Testis (tissue), 3 donors: ENCODE measurements around the gene RETREG3. TPM values are rescaled to one million over a fixed set of nuclear protein-coding genes. Genes with fewer than 3 reads are reported as not detected.

Experiments used
- DNase-seq: peaks from one replicate; pipeline ENCODE4 v3.0.0-alpha.2; 2019
- H3K27ac ChIP-seq, 2 donors: fragments of 200-600 bp; sonication (generic); one replicate each; pipeline ENCODE4 v1.5.1; 2019
- H3K27me3 ChIP-seq: fragments of 200-600 bp; sonication (generic); one replicate; pipeline ENCODE4 v1.5.1; 2019
- H3K36me3 ChIP-seq: fragments of 200-600 bp; sonication (generic); one replicate; pipeline ENCODE4 v1.5.1; 2017; ENCODE audit warnings: low read depth; ENCODE audit errors: missing control alignments
- H3K4me1 ChIP-seq: fragments of 200-600 bp; sonication (generic); one replicate; pipeline ENCODE4 v1.5.1; 2019
- H3K4me3 ChIP-seq, 2 donors: fragments of 200-600 bp; sonication (generic); one replicate each; pipeline ENCODE4 v1.5.1; 2017 to 2019
- H3K9me3 ChIP-seq: fragments of 200-600 bp; sonication (generic); one replicate; pipeline ENCODE4 v1.5.1; 2017
- POLR2A ChIP-seq: fragments of 450-650 bp; IDR thresholded peaks from one replicate; pipeline ENCODE4 v1.6.1; 2017; ENCODE audit warnings: antibody characterized with exemption, mild to moderate bottlenecking, moderate library complexity
- WGBS, 2 donors: methylation state at CpG; one replicate each; pipeline ENCODE4 v1.1.5; 2018; 5-methylcytosine and 5-hydroxymethylcytosine counted together
- intact Hi-C: fragments of 100-400 bp; cut with DNase I; formaldehyde crosslinking; loops from one replicate; pipeline ENCODE4 v1.15.1; 2023; ENCODE audit warnings: low total_unique reads
- polyA plus RNA-seq: library from polyadenylated mRNA; stranded (reverse); fragments of 350-450 nt; fragmentation: Illumina TruSeq; extraction: RNeasy Lipid Tissue Mini Kit (QIAGEN cat#74804); gene quantifications from one replicate; pipeline ENCODE4 v1.2.3, GENCODE V29; 2014; ENCODE audit warnings: low read depth, low replicate concordance; ENCODE audit not compliant: insufficient read depth
- total RNA-seq, 2 donors: library from RNA; depleted of rRNA; stranded (reverse); fragments of >200 nt; gene quantifications; one replicate each; pipeline ENCODE4 v1.2.3, GENCODE V29; 2016
- TF ChIP-seq, protein P1 (sequence below), 3 experiments: fragments of 450-650 bp in 2 of 3; fragments of 200-600 bp in 1 of 3; sonication (generic) in 1 of 3; IDR thresholded peaks; one replicate each; pipeline ENCODE4 v1.5.1; 2016 to 2019; ENCODE audit warnings: antibody characterized with exemption in 3 of 3, mild to moderate bottlenecking in 2 of 3, moderate library complexity in 1 of 3

The RETREG3 gene
- total and polyA plus RNA-seq, 3 donors from 2014 or later, result 62.3 to 154 (median 140) TPM

DNA sequence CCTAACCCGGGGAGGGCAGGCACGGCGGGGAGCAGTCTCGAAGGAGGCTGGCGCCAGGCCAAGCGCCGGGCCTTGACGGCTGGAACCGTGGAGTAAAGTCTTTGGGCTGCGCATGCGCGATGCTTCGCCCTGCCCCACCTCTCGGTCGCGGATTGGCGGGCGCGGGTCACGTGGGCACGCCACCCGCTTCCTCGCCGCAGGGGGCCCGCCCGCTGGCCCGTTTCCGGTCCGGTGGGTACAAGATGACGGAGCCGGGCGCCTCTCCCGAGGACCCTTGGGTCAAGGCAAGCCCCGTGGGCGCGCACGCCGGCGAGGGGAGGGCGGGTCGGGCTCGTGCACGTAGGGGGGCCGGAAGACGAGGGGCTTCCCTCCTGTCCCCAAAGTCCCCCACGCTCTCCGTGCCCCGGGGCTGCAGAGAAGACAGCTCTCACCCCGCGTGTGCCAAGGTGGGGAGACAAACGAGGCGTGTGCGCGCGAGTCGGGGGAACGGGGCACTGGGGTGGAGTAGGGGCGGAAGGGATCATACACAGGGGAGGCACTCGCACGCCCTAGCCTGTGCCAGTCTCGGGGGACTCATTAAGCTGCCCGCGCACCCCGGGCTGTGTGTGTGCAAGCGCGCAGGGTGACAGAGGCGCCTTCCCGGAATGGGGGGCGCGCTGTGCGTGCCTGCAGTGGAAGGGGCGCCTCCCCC, 42.1 kb downstream of the RETREG3 start, which contains the start of gene MLX:
TSS of gene MLX (plus strand) at position 218 of the 691 bp plus-strand sequence. CDS start at position 243, 25 bp downstream.
- 0% methylated on average over 7 to 66 of the region's 72 CpGs for WGBS, 2 donors
- intact Hi-C loops, result no loop called here
- Histone ChIP-seq H3K36me3 (no peaks in the 10 kb centered on the region), H3K4me3 (peak within 1 kb of the TSS; percentile 91 to 94), H3K4me1 (peaks cover 31% of the 10 kb centered on the region), H3K27me3 (no peaks in the 10 kb centered on the region), H3K27ac (peak within 1 kb of the TSS; percentile 82 to 88), H3K9me3 (no peaks in the 10 kb centered on the region)
- TF ChIP-seq, protein P1, sequence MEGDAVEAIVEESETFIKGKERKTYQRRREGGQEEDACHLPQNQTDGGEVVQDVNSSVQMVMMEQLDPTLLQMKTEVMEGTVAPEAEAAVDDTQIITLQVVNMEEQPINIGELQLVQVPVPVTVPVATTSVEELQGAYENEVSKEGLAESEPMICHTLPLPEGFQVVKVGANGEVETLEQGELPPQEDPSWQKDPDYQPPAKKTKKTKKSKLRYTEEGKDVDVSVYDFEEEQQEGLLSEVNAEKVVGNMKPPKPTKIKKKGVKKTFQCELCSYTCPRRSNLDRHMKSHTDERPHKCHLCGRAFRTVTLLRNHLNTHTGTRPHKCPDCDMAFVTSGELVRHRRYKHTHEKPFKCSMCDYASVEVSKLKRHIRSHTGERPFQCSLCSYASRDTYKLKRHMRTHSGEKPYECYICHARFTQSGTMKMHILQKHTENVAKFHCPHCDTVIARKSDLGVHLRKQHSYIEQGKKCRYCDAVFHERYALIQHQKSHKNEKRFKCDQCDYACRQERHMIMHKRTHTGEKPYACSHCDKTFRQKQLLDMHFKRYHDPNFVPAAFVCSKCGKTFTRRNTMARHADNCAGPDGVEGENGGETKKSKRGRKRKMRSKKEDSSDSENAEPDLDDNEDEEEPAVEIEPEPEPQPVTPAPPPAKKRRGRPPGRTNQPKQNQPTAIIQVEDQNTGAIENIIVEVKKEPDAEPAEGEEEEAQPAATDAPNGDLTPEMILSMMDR (IDR thresholded peaks at IDR 0.05), result no peak
- no peak for TF ChIP-seq POLR2A
- peak; percentile 92 for DNase-seq

DNA sequence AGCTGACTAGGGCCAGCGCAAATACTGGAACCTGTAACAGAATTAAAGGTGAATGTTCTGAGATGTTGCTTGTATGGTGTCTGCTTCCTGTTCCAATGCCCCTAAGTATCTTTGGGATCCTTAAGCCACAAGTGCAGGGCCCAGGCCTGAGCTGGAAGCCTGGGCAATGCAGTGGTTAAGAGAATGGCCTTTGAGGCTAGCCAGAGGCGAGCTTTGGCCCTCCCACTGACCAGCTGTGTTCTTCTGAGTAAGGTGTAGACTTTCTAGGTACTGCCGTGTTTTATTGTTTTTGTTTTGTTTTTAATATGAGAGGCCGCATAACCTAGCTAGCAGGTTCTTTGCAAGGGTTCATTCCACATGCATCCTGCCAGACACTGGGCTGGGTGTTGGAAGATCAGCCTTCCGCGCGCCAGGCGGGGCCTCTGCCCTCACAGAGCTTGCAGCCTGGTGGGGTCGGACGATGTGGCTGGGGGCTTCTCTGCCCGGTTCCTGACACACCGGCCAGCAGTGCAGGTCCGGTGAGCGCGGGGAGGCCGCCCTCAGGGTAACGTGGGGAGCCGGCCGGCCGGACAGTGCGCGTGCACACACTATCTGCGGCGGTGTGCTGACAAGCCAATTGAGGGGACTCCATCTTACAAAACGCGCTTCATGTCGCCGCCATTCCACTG, 42.8 kb downstream of the RETREG3 start:
- DNase-seq, result no peak
- Histone ChIP-seq H3K4me1 (peaks cover 31% of the 10 kb centered on the region), H3K36me3 (no peaks in the 10 kb centered on the region), H3K4me3 (peak overlapping the region; percentile 91 to 94), H3K27ac (peak overlapping the region; percentile 82 to 88), H3K27me3 (no peaks in the 10 kb centered on the region), H3K9me3 (no peaks in the 10 kb centered on the region)
- WGBS, 2 donors, result 16 to 18% methylated on average over 21 to 28 of the region's 28 CpGs
- intact Hi-C loops, result no loop called here
- TF ChIP-seq, protein P1 (IDR thresholded peaks at IDR 0.05), result no peak
- no peak for TF ChIP-seq POLR2A

DNA sequence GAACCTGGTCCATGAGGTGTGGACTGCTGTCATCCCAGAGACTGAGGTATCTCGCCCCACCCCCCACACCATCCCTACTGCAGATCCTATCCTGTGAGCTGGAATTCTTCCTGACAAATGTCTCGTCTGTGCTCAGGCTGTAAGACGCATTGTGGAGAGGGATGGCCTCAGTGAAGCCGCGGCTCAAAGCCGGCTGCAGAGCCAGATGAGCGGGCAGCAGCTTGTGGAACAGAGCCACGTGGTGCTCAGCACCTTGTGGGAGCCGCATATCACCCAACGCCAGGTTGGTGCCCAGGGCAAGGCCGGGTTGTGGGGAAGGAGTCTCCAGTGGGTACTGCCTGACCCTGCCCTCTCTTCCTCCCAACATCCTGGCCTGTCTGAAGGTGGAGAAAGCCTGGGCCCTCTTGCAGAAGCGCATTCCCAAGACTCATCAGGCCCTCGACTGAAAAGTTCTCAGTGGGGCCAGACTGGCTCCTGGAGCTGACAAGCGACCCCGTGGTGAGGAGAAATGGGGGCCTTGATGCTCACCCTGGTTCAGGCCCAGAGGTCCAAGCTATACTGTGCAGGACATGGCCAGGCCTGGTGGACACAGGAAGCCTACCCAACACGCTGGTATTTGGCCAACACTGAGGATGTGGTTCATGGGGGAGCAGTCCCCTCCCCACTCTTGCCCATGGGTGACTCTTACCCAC, 43.5 kb downstream of the RETREG3 start:
- H3K27ac ChIP-seq, result peak overlapping the region in 1 of 2 donors; percentile 82
- 90 to 93% methylated on average over 8 to 16 of the region's 16 CpGs for WGBS, 2 donors
- H3K9me3 ChIP-seq, result no peaks in the 10 kb centered on the region
- H3K4me1 ChIP-seq, result peaks cover 31% of the 10 kb centered on the region
- no peak for DNase-seq
- intact Hi-C loops, result no loop called here
- no peaks in the 10 kb centered on the region for H3K36me3 ChIP-seq
- H3K4me3 ChIP-seq, result no peak overlapping the region
- TF ChIP-seq, protein P1 (IDR thresholded peaks at IDR 0.05), result no peak
- no peak for TF ChIP-seq POLR2A
- no peaks in the 10 kb centered on the region for H3K27me3 ChIP-seq

DNA sequence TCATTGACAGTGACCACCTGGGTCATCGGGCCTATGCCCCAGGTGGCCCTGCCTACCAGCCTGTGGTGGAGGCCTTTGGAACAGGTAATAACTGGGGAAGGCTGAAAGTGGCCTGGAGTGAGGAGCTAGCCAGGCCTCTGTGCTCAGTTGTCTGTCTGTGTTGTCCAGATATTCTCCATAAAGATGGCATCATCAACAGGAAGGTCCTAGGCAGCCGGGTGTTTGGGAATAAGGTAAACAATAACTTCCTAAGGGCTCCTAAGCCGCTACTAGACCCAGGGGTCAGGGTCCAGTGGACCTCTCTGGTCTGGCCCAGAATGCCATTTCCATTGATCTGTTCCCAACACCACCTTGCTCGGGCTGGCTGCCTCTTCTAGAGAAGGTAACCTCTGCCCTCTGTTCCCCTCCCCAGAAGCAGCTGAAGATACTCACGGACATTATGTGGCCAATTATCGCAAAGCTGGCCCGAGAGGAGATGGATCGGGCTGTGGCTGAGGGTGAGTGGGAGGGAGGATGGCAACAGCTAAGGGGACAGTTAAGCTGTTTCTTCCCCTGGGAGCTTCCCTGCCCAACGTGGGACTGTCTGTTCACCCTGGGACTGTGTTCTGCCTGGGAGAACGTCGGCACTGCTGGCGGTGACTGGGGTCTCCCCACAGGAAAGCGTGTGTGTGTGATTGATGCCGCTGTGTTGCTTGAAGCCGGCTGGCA, 44.2 kb downstream of the RETREG3 start:
- intact Hi-C loops, result no loop called here
- no peak overlapping the region for H3K4me3 ChIP-seq
- WGBS, 2 donors, result 85 to 93% methylated on average over 8 to 15 of the region's 15 CpGs
- no peaks in the 10 kb centered on the region for H3K27me3 ChIP-seq
- no peak overlapping the region for H3K27ac ChIP-seq
- no peak for DNase-seq
- H3K36me3 ChIP-seq, result no peaks in the 10 kb centered on the region
- no peak for TF ChIP-seq POLR2A
- TF ChIP-seq, protein P1 (IDR thresholded peaks at IDR 0.05), result no peak
- H3K4me1 ChIP-seq, result peaks cover 31% of the 10 kb centered on the region
- no peaks in the 10 kb centered on the region for H3K9me3 ChIP-seq
